HT-29 (cell line): ENCODE measurements around the gene MMEL1. TPM values are rescaled to one million over a fixed set of nuclear protein-coding genes. Genes with fewer than 3 reads are reported as not detected.
"Not testable (repeated sequence)": the region's sequence is repeated elsewhere in the genome, so short reads cannot be mapped to it uniquely, and the experiment has no call there.

Experiments used
- DNase-seq: peaks from one replicate; pipeline ENCODE4 v3.0.0-alpha.2; 2015; ENCODE audit warnings: low spot score
- total RNA-seq: library from RNA; depleted of rRNA; stranded (reverse); fragments of >200 nt; shearing (Covaris generic); gene quantifications from 2 replicates; pipeline ENCODE4 v1.2.3, GENCODE V29; 2014; rRNA removed

MMEL1 gene
- 21.3 and 23.0 TPM in 2 replicates for total RNA-seq

- DNase-seq, result no peak
These were observed at the start of gene MMEL1 for GRCh38 chr1:2632561-2633361. MMEL1 (minus strand) TSS chr1:2633016; CDS start chr1:2629484, 3,532 bp downstream.

GRCh38 chr1:2676726-2677125 lies 43.9 kb upstream of the MMEL1 start:
- DNase-seq, result not testable (repeated sequence)

GRCh38 chr1:2671656-2672055 lies 38.8 kb upstream of the MMEL1 start:
- DNase-seq, result not testable (repeated sequence)

GRCh38 chr1:2659806-2660205 lies 27.0 kb upstream of the MMEL1 start:
- DNase-seq, result not testable (repeated sequence)

GRCh38 chr1:2657909-2658308 lies 25.1 kb upstream of the MMEL1 start:
- DNase-seq, result not testable (repeated sequence)

- DNase-seq, result not testable (repeated sequence)
These were observed 24.3 kb upstream of the MMEL1 start for GRCh38 chr1:2657124-2657523.

GRCh38 chr1:2655598-2656434 lies 23.0 kb upstream of the MMEL1 start:
- DNase-seq, result not testable (repeated sequence)

GRCh38 chr1:2654443-2654948 lies 21.7 kb upstream of the MMEL1 start:
- DNase-seq, result not testable (repeated sequence)

- DNase-seq, result not testable (repeated sequence)
These were observed 21.1 kb upstream of the MMEL1 start for GRCh38 chr1:2653741-2654442.

GRCh38 chr1:2652926-2653571 lies 20.2 kb upstream of the MMEL1 start:
- not testable (repeated sequence) for DNase-seq

GRCh38 chr1:2652152-2652925 lies 19.5 kb upstream of the MMEL1 start:
- not testable (repeated sequence) for DNase-seq

- DNase-seq, result no peak
These were observed 18.3 kb upstream of the MMEL1 start for GRCh38 chr1:2650967-2651645.

- no peak for DNase-seq
These were observed 14.0 kb upstream of the MMEL1 start for GRCh38 chr1:2646837-2647236.

GRCh38 chr1:2645776-2646175 lies 13.0 kb upstream of the MMEL1 start:
- no peak for DNase-seq

- DNase-seq, result no peak
These were observed 12.3 kb upstream of the MMEL1 start for GRCh38 chr1:2645143-2645542.

GRCh38 chr1:2644591-2645101 lies 11.8 kb upstream of the MMEL1 start:
- DNase-seq, result no peak

- no peak for DNase-seq
These were observed 11.4 kb upstream of the MMEL1 start for GRCh38 chr1:2644171-2644570.

- no peak for DNase-seq
These were observed 10.7 kb upstream of the MMEL1 start for GRCh38 chr1:2643414-2644077.
